Fibroblast of the aortic adventitia (primary cell): ENCODE measurements around the gene RARG. TPM values are rescaled to one million over a fixed set of nuclear protein-coding genes. Genes with fewer than 3 reads are reported as not detected.

Experiments used
- DNase-seq: peaks from one replicate; pipeline ENCODE4 v3.0.0-alpha.2; 2010; ENCODE audit warnings: low read depth
- H3K4me3 ChIP-seq: 2 replicates; pipeline ENCODE4 v1.5.1; 2011; ENCODE audit warnings: low read depth, mild to moderate bottlenecking, control low read depth, low read length, moderate library complexity
- total RNA-seq: library from RNA; depleted of rRNA; stranded (reverse); fragments of >200 nt; gene quantifications from 2 replicates; pipeline ENCODE4 v1.2.3, GENCODE V29; 2012; ENCODE audit warnings: low replicate concordance
- TF ChIP-seq, protein P1 (sequence below): IDR thresholded peaks from 2 replicates; pipeline ENCODE4 v1.5.1; 2011; ENCODE audit warnings: mild to moderate bottlenecking, low read length, control low read depth, inconsistent platforms; ENCODE audit not compliant: insufficient read depth

Gene RARG
- total RNA-seq, 1 donor, result 43.9 TPM

GRCh38 chr12:53224061-53224896 lies 7.7 kb downstream of the RARG start:
- no peak overlapping the region for H3K4me3 ChIP-seq
- TF ChIP-seq, protein P1, sequence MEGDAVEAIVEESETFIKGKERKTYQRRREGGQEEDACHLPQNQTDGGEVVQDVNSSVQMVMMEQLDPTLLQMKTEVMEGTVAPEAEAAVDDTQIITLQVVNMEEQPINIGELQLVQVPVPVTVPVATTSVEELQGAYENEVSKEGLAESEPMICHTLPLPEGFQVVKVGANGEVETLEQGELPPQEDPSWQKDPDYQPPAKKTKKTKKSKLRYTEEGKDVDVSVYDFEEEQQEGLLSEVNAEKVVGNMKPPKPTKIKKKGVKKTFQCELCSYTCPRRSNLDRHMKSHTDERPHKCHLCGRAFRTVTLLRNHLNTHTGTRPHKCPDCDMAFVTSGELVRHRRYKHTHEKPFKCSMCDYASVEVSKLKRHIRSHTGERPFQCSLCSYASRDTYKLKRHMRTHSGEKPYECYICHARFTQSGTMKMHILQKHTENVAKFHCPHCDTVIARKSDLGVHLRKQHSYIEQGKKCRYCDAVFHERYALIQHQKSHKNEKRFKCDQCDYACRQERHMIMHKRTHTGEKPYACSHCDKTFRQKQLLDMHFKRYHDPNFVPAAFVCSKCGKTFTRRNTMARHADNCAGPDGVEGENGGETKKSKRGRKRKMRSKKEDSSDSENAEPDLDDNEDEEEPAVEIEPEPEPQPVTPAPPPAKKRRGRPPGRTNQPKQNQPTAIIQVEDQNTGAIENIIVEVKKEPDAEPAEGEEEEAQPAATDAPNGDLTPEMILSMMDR, result peak; percentile 27
- no peak for DNase-seq

- TF ChIP-seq, protein P1, result no peak
- no peak overlapping the region for H3K4me3 ChIP-seq
- DNase-seq, result peak; percentile 61
Observed at GRCh38 chr12:53223389-53224060, 8.5 kb downstream of the RARG start.

DNA sequence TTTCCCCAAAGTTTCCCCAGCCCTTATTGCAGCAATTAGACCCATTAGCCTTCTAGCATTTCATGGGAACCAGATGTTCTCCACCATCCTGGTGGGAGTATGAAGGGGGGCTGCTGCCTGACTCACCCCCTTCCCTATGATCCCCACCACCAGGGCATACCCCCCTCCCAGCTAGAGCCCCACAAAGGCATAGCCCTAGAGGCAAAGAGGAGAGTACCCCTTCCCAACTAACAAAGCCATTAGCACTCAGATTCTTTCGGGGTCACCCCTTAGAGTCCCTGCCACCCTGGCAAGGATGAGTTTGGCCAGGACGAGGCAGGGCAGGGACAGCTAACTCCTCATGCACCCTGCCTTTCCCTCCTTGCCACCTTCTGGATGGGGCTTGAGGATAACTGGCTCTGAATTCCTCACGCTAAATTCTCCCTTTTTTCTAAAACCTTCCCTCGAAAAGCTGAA lies 9.2 kb downstream of the RARG start:
- DNase-seq, result no peak
- H3K4me3 ChIP-seq, result no peak overlapping the region

GRCh38 chr12:53222170-53222721 lies 9.8 kb downstream of the RARG start:
- no peak for DNase-seq
- H3K4me3 ChIP-seq, result peak overlapping the region; percentile 52
- TF ChIP-seq, protein P1, result no peak

More for the DNA sequence above, 9.2 kb downstream of the RARG start:
- TF ChIP-seq, protein P1, result no peak

DNA sequence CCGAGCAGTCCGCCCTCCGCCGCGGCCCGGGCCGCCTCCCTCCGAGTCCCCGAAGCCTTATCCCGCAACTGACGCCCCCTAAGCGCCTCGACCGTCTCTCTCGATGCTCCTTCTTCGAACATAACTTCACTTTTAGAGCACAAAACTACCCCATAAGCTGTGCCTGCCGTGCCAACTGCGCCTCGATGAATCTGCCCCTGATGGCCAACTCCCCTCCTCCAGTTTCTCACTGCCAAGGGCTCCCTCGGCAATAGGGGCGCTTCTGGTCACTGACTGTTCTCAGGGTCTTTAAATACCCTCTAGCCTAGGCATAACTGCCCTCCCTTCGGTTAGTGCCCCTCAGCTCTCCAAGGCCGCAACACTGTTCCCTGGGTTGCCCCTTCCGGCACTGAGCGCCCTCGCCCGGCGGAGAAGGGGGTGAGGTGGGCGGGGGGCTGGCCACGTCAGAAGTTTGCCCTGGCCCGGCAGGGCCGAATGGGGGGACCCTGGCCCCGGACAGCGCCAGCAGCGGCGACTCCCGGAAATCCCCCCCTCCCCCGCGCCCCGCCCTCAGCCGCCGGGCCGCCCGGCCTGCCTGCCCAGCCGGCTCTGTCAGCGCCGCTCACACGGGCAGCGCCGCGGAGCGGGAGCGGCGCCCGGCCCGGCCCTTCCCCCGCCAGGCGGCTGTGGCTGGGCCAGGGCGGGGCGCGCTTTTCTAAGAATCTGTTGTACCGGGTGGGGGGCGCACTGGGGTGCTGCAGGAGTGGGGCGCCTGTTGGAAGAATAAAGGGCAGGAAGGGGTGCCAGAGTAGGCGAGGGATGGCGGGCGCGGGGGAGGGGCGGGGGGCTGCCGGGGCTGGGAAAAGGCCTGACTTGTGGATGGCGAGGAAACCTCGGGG lies 10.6 kb downstream of the RARG start:
- peak; percentile 44 for DNase-seq
- TF ChIP-seq, protein P1, result no peak

DNA sequence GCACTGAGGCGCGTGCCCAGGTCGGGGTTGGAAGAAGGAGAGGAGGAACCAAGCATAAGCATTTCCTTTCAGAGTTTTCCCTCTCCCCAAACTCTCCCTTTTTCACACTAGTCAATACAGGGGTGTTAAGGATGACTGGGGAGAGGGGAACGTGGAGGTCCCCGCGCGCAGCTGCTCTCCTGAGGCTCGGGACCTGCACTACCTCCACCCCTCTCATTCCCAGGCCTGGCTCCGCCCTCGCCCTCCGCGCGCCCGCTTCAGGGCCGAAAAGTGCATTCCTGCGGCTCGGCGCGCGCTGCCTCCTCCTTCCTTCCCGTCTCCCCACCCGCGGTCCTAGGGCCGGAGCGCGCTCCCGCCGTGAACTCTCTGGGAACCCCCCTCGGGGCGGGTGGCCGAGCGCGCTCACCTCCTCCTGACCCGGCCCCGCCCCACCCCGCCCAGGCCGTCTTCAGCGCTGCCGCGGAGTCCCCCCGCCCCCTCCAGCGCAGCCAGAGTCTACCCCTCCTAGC lies 11.3 kb downstream of the RARG start:
- peak; percentile 89 for DNase-seq
- TF ChIP-seq, protein P1, result no peak
- H3K4me3 ChIP-seq, result peak overlapping the region; percentile 89

More for the DNA sequence above, 10.6 kb downstream of the RARG start:
- H3K4me3 ChIP-seq, result peak overlapping the region; percentile 63
